H9 (cell line): ENCODE measurements around the gene NUDT16L1. TPM values are rescaled to one million over a fixed set of nuclear protein-coding genes. Genes with fewer than 3 reads are reported as not detected.

ENCODE experiments used
- DNase-seq: peaks from one replicate; pipeline ENCODE4 v3.0.0-alpha.2; 2017
- H2AFZ ChIP-seq: one replicate; pipeline ENCODE4 v1.6.1; 2013; ENCODE audit warnings: mild to moderate bottlenecking, low read length, control low read depth, moderate library complexity
- H2AK5ac ChIP-seq: 2 replicates; pipeline ENCODE4 v1.6.1; 2013; ENCODE audit warnings: low read length, control low read depth, mixed read lengths; ENCODE audit not compliant: insufficient read length
- H2BK120ac ChIP-seq: one replicate; pipeline ENCODE4 v1.6.1; 2013; ENCODE audit warnings: low read depth, mild to moderate bottlenecking, low read length, control low read depth, inconsistent platforms; ENCODE audit not compliant: poor library complexity, severe bottlenecking
- H2BK12ac ChIP-seq: 2 replicates; pipeline ENCODE4 v1.6.1; 2013; ENCODE audit warnings: low read length, control low read depth, mixed read lengths, low read depth; ENCODE audit not compliant: insufficient read length
- H2BK15ac ChIP-seq: 2 replicates; pipeline ENCODE4 v1.6.1; 2013; ENCODE audit warnings: low read depth, low read length, control low read depth
- H2BK20ac ChIP-seq: one replicate; pipeline ENCODE4 v1.6.1; 2013; ENCODE audit warnings: low read depth, mild to moderate bottlenecking, low read length, control low read depth, inconsistent platforms; ENCODE audit not compliant: poor library complexity, severe bottlenecking
- H2BK5ac ChIP-seq: 2 replicates; pipeline ENCODE4 v1.6.1; 2013; ENCODE audit warnings: low read length, control low read depth, mixed read lengths; ENCODE audit not compliant: insufficient read length
- H3K14ac ChIP-seq: 2 replicates; pipeline ENCODE4 v1.6.1; 2013; ENCODE audit warnings: low read length, control low read depth; ENCODE audit not compliant: insufficient read depth
- H3K18ac ChIP-seq: 2 replicates; pipeline ENCODE4 v1.6.1; 2013; ENCODE audit warnings: low read depth, mild to moderate bottlenecking, mixed read lengths, low read length, control low read depth; ENCODE audit not compliant: insufficient read length
- H3K23ac ChIP-seq: 2 replicates; pipeline ENCODE4 v1.6.1; 2013; ENCODE audit warnings: low read length, control low read depth, mixed read lengths, low read depth; ENCODE audit not compliant: insufficient read length
- H3K23me2 ChIP-seq: 2 replicates; pipeline ENCODE4 v1.6.1; 2013; ENCODE audit warnings: low read depth, mild to moderate bottlenecking, mixed read lengths, low read length, control low read depth; ENCODE audit not compliant: insufficient read length, poor library complexity, severe bottlenecking
- H3K27ac ChIP-seq: 2 replicates; pipeline ENCODE4 v1.5.1; 2013; ENCODE audit warnings: low read length, control low read depth, mixed read lengths, low read depth; ENCODE audit not compliant: insufficient read length
- H3K27me3 ChIP-seq: 2 replicates; pipeline ENCODE4 v1.6.1; 2013; ENCODE audit warnings: low read length, control low read depth, inconsistent platforms; ENCODE audit not compliant: insufficient read depth
- H3K4ac ChIP-seq: 2 replicates; pipeline ENCODE4 v1.6.1; 2013; ENCODE audit warnings: low read depth, mild to moderate bottlenecking, control low read depth, inconsistent platforms, low read length, moderate library complexity
- H3K4me1 ChIP-seq: 2 replicates; pipeline ENCODE4 v1.6.1; 2013; ENCODE audit warnings: low read length, control low read depth, inconsistent platforms; ENCODE audit not compliant: insufficient read depth
- H3K4me2 ChIP-seq: 2 replicates; pipeline ENCODE4 v1.6.1; 2013; ENCODE audit warnings: low read length, control low read depth, mixed read lengths; ENCODE audit not compliant: insufficient read length, insufficient read depth
- H3K56ac ChIP-seq: 2 replicates; pipeline ENCODE4 v1.6.1; 2013; ENCODE audit warnings: low read depth, mild to moderate bottlenecking, mixed read lengths, low read length, control low read depth; ENCODE audit not compliant: insufficient read length
- H3K79me1 ChIP-seq: 2 replicates; pipeline ENCODE4 v1.6.1; 2013; ENCODE audit warnings: low read depth, mild to moderate bottlenecking, moderate library complexity, low read length, control low read depth, inconsistent platforms; ENCODE audit not compliant: insufficient read depth, poor library complexity, severe bottlenecking
- H3K79me2 ChIP-seq: 2 replicates; pipeline ENCODE4 v1.6.1; 2013; ENCODE audit warnings: low read length, control low read depth, inconsistent platforms; ENCODE audit not compliant: insufficient read depth
- H3K9ac ChIP-seq: 2 replicates; pipeline ENCODE4 v1.6.1; 2013; ENCODE audit warnings: low read length, control low read depth, mixed read lengths; ENCODE audit not compliant: insufficient read length; ENCODE audit errors: extremely low read depth
- H3K9me3 ChIP-seq: one replicate; pipeline ENCODE4 v1.6.1; 2013; ENCODE audit warnings: low read depth, low read length, inconsistent platforms; ENCODE audit not compliant: control insufficient read depth
- H3T11ph ChIP-seq: one replicate; pipeline ENCODE4 v1.6.1; 2013; ENCODE audit warnings: mild to moderate bottlenecking, low read length, control low read depth, inconsistent platforms
- H4K20me1 ChIP-seq: one replicate; pipeline ENCODE4 v1.6.1; 2013; ENCODE audit not compliant: control insufficient read depth, insufficient read length, insufficient read depth
- H4K5ac ChIP-seq: 2 replicates; pipeline ENCODE4 v1.6.1; 2013; ENCODE audit warnings: low read depth, mild to moderate bottlenecking, mixed read lengths, low read length, control low read depth; ENCODE audit not compliant: insufficient read length
- H4K8ac ChIP-seq: replicated peaks from 2 replicates; pipeline ENCODE4 v1.6.1; 2013; ENCODE audit warnings: low read length, control low read depth, mixed read lengths, low read depth; ENCODE audit not compliant: insufficient read length
- H4K91ac ChIP-seq: 2 replicates; pipeline ENCODE4 v1.6.1; 2013; ENCODE audit warnings: low read depth, mild to moderate bottlenecking, moderate library complexity, mixed read lengths, low read length, control low read depth; ENCODE audit not compliant: insufficient read length
- H3K27ac Mint-ChIP-seq, 3 experiments: 2 replicates in 2 of 3; 3 replicates in 1 of 3; pipeline ENCODE4 v1.8.0; 2020 to 2021; ENCODE audit warnings: mixed read lengths in 3 of 3, mild to moderate bottlenecking in 1 of 3, moderate library complexity in 1 of 3
- H3K27me3 Mint-ChIP-seq: 2 replicates; pipeline ENCODE4 v1.8.0; 2021; ENCODE audit warnings: low read depth, mild to moderate bottlenecking, moderate library complexity, mixed read lengths
- H3K36me3 Mint-ChIP-seq, 3 experiments: 2 replicates in 2 of 3; 3 replicates in 1 of 3; pipeline ENCODE4 v1.8.0; 2020 to 2021; ENCODE audit warnings: low read depth in 3 of 3, mixed read lengths in 3 of 3; ENCODE audit not compliant: insufficient read depth in 1 of 3
- H3K4me1 Mint-ChIP-seq, 2 experiments: 2 replicates each; pipeline ENCODE4 v1.8.0; 2020; ENCODE audit warnings: mixed read lengths in 2 of 2
- H3K4me3 Mint-ChIP-seq, 2 experiments: 2 replicates in 1 of 2; 3 replicates in 1 of 2; pipeline ENCODE4 v1.8.0; 2020 to 2021; ENCODE audit warnings: mild to moderate bottlenecking in 2 of 2, mixed read lengths in 2 of 2, moderate library complexity in 1 of 2
- H3K9me3 Mint-ChIP-seq, 2 experiments: 2 replicates in 1 of 2; 3 replicates in 1 of 2; pipeline ENCODE4 v1.8.0; 2020; ENCODE audit warnings: mild to moderate bottlenecking in 2 of 2, mixed read lengths in 2 of 2, moderate library complexity in 1 of 2
- CTCF ChIP-seq: fragments of 200-600 bp; sonication (generic); conservative IDR thresholded peaks from 3 replicates; pipeline ENCODE4 v1.8.0; 2021; ENCODE audit warnings: antibody characterized with exemption, mild to moderate bottlenecking
- WGBS: extraction: QIAGEN DNeasy Blood & Tissue Kit; methylation state at CpG from one replicate; pipeline ENCODE4 v1.1.7; 2013; ENCODE audit warnings: missing lambda C conversion rate, low lambda C conversion rate, mixed read lengths; ENCODE audit not compliant: insufficient read length; ENCODE audit errors: extremely low coverage; 5-methylcytosine and 5-hydroxymethylcytosine counted together
- total RNA-seq: library from RNA; stranded (reverse); gene quantifications from 2 replicates; pipeline ENCODE4 v1.2.1, GENCODE V29; 2021

The NUDT16L1 gene
- total RNA-seq, 1 experiment from 2014 or later: 49.4 TPM

DNA sequence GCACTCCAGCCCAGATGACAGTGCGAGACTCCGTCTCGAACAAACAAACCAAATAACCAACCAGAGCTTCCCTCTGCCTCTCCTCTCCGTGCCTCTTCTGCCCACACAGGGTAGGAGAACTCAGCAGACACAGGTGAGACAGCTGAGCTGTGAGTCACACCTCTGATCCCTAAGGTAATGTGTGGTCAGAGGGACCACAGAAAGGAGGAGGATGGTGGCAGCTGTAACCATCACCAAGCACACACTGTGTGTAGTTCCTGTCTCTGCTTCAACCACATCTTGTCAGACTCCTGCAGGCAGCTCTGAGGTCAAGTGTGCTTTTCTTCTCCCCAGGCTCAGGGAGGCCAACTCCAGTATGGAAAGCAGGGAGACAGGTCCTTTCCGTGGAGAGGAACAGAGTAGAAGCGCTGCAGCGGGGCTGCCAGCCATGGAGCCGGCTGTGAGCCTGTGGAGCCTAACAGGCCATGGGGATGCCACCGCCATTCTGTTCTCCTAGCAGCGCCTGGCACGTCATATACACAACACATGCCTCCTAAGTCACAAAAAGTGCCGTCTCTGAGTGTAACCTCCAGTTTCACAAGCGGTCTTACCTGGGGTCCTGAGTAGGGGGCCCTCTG lies 7.1 kb downstream of the NUDT16L1 start:
- H3K18ac ChIP-seq: no peak overlapping the region
- no peak overlapping the region for H3K4ac ChIP-seq
- no peak overlapping the region for H3K9ac ChIP-seq
- no peak overlapping the region for H4K8ac ChIP-seq
- no peak overlapping the region for H3K56ac ChIP-seq
- no peak overlapping the region for H2AK5ac ChIP-seq
- no peak overlapping the region for H2BK20ac ChIP-seq
- H3K79me2 ChIP-seq: no peaks in the 10 kb centered on the region
- Mint-ChIP-seq H3K36me3 (peaks cover 10 to 68% (median 56%) of the 10 kb centered on the region in 3 experiments; a peak in 6 of 7 replicates), H3K27me3 (no peaks in the 10 kb centered on the region), H3K4me3 (no peak overlapping the region), H3K27ac (no peak overlapping the region), H3K4me1 (no peaks in the 10 kb centered on the region), H3K9me3 (no peaks in the 10 kb centered on the region)
- H3K4me1 ChIP-seq: no peaks in the 10 kb centered on the region
- H3K23me2 ChIP-seq: no peaks in the 10 kb centered on the region
- H4K20me1 ChIP-seq: no peaks in the 10 kb centered on the region
- H4K91ac ChIP-seq: no peak overlapping the region
- H2AFZ ChIP-seq: no peak overlapping the region
- H2BK5ac ChIP-seq: no peak overlapping the region
- H3K27ac ChIP-seq: no peak overlapping the region
- no peak overlapping the region for H3K23ac ChIP-seq
- no peaks in the 10 kb centered on the region for H3K9me3 ChIP-seq
- no CpG with 5 or more reads among the region's 13 CpGs for WGBS
- H4K5ac ChIP-seq: no peak overlapping the region
- H3K4me2 ChIP-seq: no peak overlapping the region
- no peaks in the 10 kb centered on the region for H3K79me1 ChIP-seq
- no peak for DNase-seq
- H2BK12ac ChIP-seq: no peak overlapping the region
- H3T11ph ChIP-seq: no peak overlapping the region
- no peaks in the 10 kb centered on the region for H3K27me3 ChIP-seq
- H2BK15ac ChIP-seq: no peak overlapping the region
- no peak overlapping the region for H2BK120ac ChIP-seq
- no peak overlapping the region for H3K14ac ChIP-seq
- TF ChIP-seq CTCF: no peak
